ENCODE results near the gene CLPTM1L. TPM values are rescaled to one million over a fixed set of nuclear protein-coding genes. Genes with fewer than 3 reads are reported as not detected.
"Not testable (repeated sequence)": the region's sequence is repeated elsewhere in the genome, so short reads cannot be mapped to it uniquely, and the experiment has no call there.

The CLPTM1L gene
- total and polyA plus RNA-seq, 10 donors = 39.7 to 118 (median 94.9) TPM

DNA sequence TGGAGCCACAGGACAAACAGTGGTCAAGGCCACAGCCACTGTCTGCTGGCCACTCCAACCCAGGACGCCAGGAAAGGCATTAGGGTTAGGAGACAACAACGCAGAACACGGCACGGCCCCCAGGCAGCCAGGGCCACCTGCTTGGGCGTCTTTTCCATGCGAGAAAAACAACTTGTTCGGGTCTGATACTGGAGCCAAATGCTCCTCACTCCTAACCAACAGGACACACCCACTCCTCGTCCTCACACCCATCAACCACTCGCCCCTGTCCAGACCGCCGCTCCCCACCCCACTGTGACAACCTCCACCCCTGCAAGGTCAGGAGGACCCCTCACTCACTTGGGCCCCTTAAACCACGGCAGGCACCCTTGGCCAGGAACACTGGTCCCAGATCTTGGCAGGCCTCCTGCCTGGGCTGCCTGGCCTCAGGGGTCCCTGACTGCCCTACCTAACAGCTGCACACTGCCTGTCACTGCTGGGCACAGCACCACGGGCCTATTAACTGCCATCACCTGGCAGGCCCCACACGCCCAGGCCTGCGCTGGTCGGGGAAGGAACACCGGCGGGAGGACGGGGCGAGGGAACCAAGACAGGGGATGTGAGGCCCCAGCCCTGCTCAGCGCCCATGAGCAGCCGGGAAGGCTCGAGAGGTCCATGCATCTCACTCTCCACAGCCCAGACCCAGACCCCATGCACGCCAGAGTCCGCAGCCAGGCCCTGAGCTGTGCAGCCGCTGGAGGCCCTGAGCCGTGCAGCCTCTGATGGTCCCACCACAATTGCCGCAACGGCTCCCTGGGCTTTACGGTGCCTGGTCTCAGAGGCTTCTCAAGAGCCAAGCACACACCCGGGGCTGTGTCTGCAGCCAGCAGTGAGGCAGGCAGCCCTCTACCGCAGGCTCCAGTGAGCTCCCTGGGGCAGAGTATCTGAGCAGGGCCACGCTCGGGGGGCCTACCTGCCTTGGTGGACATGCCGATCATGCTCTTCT, 13.8 kb downstream of the CLPTM1L start:
- intact Hi-C loops (cut with DNase I; ENCODE audit: low total_unique reads) = no loop called here
- 93 to 97% (median 95%) methylated on average over 27 to 35 of the region's 35 CpGs for WGBS, 5 donors
- H3K27me3 ChIP-seq (replicated peaks in 1 of 7) = no peaks in the 10 kb centered on the region
- H3K36me3 ChIP-seq = peaks cover 3 to 89% (median 61%) of the 10 kb centered on the region in 6 donors
- no peak overlapping the region for H3K4me3 ChIP-seq
- peaks cover 0 to 7% (median 0%) of the 10 kb centered on the region in 6 donors for H3K4me1 ChIP-seq
- DNase-seq = peak; percentile 73
- H3K27ac ChIP-seq = peak overlapping the region in 1 of 8 donors; percentile 24
- H3K9me3 ChIP-seq = no peaks in the 10 kb centered on the region
- TF ChIP-seq POLR2AphosphoS5 (IDR thresholded peaks at IDR 0.05) (peak in 1 of 3 donors; percentile 51), POLR2A (IDR thresholded peaks at IDR 0.05) (no peak)
- TF ChIP-seq, protein P1, sequence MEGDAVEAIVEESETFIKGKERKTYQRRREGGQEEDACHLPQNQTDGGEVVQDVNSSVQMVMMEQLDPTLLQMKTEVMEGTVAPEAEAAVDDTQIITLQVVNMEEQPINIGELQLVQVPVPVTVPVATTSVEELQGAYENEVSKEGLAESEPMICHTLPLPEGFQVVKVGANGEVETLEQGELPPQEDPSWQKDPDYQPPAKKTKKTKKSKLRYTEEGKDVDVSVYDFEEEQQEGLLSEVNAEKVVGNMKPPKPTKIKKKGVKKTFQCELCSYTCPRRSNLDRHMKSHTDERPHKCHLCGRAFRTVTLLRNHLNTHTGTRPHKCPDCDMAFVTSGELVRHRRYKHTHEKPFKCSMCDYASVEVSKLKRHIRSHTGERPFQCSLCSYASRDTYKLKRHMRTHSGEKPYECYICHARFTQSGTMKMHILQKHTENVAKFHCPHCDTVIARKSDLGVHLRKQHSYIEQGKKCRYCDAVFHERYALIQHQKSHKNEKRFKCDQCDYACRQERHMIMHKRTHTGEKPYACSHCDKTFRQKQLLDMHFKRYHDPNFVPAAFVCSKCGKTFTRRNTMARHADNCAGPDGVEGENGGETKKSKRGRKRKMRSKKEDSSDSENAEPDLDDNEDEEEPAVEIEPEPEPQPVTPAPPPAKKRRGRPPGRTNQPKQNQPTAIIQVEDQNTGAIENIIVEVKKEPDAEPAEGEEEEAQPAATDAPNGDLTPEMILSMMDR (IDR thresholded peaks at IDR 0.05 in 8 of 11, conservative IDR thresholded peaks at IDR 0.05 in 3 of 11) = no peak

DNA sequence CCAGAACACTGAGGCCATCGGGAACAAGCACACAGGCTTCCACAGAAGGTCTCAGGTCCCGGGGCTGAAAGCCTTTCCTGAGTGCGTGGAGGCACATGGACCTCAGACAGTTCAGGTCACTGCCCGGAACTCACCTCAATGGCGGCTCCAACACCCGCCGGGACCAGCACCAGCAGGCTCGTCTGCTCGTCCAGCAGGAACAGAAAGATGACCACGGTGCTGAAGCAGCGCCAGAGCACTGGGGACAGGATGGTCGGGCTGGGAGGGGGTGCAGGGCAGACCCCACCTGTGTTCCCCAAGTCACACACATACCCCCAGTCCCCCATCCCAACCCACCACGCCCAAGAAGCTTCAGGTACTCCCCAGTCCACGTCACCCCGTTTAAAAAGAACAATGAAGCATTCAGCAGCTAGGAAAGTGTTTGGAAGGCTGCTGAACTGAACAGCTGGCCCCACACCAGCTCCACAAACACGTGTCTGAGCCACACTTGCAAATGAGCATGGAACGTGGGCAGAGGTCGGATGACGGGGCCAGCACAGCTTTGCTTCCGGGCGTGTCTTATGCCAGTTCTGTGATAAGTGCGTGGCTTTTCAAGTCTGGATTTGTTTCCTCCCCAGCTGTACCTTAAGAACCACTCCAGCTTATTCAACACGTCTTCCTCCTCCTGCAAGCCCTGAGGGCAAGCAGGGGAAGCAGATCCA, 14.6 kb downstream of the CLPTM1L start:
- 85 to 97% (median 93%) methylated on average over 23 of the region's 23 CpGs for WGBS, 5 donors
- Histone ChIP-seq H3K4me3 (no peak overlapping the region), H3K9me3 (no peaks in the 10 kb centered on the region), H3K4me1 (peaks cover 0 to 4% (median 0%) of the 10 kb centered on the region in 6 donors), H3K27me3 (replicated peaks in 1 of 7) (no peaks in the 10 kb centered on the region), H3K36me3 (peaks cover 3 to 89% (median 61%) of the 10 kb centered on the region in 6 donors), H3K27ac (peak overlapping the region in 1 of 8 donors; percentile 24)
- TF ChIP-seq, protein P1 (IDR thresholded peaks at IDR 0.05 in 8 of 11, conservative IDR thresholded peaks at IDR 0.05 in 3 of 11) = no peak
- TF ChIP-seq POLR2AphosphoS5 (IDR thresholded peaks at IDR 0.05) (peak in 1 of 3 donors; percentile 21), POLR2A (IDR thresholded peaks at IDR 0.05) (no peak)
- intact Hi-C loops (cut with DNase I; ENCODE audit: low total_unique reads) = no loop called here
- DNase-seq = peak; percentile 59

DNA sequence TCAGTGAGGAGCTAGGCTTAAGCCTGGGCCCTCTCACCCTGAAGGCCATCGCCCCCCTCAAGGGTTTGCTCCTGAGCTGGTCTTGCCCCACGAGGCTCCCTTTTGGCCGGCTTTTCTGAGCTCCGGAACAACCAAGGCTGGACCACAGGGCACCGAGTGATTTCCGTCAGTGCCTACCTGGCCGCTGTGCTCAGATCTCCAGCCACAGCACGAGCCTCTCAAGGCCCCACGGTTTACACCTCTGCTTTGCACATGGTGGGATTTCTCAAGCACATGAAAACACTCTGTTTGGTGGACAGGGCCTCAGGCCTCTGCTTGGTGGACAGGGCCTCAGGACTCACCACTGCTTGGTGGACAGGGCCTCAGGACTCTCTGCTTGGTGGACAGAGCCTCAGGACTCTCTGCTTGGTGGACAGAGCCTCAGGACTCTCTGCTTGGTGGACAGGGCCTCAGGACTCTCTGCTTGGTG, 15.8 kb downstream of the CLPTM1L start:
- H3K4me3 ChIP-seq = no peak overlapping the region
- peaks cover 3 to 89% (median 61%) of the 10 kb centered on the region in 6 donors for H3K36me3 ChIP-seq
- TF ChIP-seq, protein P1 (IDR thresholded peaks at IDR 0.05 in 8 of 11, conservative IDR thresholded peaks at IDR 0.05 in 3 of 11) = no peak
- peak in 2 of 3 donors; percentile 11 to 42 for TF ChIP-seq POLR2AphosphoS5 (IDR thresholded peaks at IDR 0.05)
- TF ChIP-seq POLR2A (IDR thresholded peaks at IDR 0.05) = no peak
- peaks cover 0 to 4% (median 0%) of the 10 kb centered on the region in 6 donors for H3K4me1 ChIP-seq
- H3K9me3 ChIP-seq = no peaks in the 10 kb centered on the region
- WGBS, 5 donors = 96 to 100% (median 97%) methylated on average over 9 of the region's 9 CpGs
- no peak overlapping the region for H3K27ac ChIP-seq
- no peaks in the 10 kb centered on the region for H3K27me3 ChIP-seq (replicated peaks in 1 of 7)
- DNase-seq = peak; percentile 67
- intact Hi-C loops (cut with DNase I; ENCODE audit: low total_unique reads) = no loop called here

DNA sequence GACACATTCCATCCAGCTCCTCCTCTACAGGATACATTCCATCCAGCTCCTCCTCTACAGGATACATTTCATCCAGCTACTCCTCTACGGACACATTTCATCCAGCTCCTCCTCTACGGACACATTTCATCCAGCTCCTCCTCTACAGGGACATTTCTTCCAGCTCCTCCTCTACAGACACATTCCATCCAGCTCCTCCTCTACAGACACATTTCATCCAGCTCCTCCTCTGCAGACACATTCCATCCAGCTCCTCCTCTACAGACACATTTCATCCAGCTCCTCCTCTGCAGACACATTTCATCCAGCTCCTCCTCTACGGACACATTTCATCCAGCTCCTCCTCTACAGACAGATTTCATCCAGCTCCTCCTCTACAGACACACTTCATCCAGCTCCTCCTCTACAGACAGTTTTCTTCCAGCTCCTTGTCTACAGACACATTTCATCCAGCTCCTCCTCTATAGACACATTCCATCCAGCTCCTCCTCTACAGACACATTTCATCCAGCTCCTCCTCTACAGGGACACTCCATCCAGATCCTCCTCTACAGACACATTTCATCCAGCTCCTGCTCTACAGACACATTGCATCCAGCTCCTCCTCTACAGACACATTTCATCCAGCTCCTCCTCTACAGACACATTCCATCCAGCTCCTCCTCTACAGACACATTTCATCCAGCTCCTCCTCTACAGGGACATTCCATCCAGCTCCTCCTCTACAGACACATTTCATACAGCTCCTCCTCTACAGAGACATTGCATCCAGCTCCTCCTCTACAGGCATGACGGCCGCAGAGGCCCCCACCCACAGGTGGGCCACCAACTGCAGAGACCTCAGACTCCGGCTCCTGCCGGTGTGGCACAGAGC, 16.4 kb downstream of the CLPTM1L start:
- H3K9me3 ChIP-seq; DNase-seq; H3K4me1 ChIP-seq; H3K27me3 ChIP-seq (replicated peaks in 1 of 7); intact Hi-C loops (cut with DNase I; ENCODE audit: low total_unique reads); H3K4me3 ChIP-seq; H3K27ac ChIP-seq: not testable (repeated sequence)
- peaks cover 3 to 89% (median 61%) of the 10 kb centered on the region in 6 donors for H3K36me3 ChIP-seq
- 82 to 90% (median 86%) methylated on average over 7 of the region's 7 CpGs for WGBS, 5 donors

DNA sequence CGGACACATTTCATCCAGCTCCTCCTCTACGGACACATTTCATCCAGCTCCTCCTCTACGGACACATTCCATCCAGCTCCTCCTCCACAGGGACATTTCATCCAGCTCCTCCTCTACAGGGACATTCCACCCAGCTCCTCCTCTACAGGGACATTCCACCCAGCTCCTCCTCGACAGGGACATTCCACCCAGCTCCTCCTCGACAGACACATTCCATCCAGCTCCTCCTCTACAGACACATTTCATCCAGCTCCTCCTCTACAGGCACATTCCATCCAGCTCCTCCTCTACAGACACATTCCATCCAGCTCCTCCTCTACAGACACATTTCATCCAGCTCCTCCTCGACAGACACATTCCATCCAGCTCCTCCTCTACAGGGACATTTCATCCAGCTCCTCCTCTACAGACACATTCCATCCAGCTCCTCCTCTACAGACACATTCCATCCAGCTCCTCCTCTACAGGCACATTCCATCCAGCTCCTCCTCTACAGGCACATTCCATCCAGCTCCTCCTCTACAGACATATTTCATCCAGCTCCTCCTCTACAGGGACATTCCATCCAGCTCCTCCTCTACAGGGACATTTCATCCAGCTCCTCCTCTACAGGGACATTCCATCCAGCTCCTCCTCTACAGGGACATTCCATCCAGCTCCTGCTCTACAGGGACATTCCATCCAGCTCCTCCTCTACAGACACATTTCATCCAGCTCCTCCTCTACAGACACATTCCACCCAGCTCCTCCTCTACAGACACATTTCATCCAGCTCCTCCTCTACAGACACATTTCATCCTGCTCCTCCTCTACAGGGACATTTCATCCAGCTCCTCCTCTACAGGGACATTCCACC, 17.8 kb downstream of the CLPTM1L start:
- H3K4me3 ChIP-seq; H3K4me1 ChIP-seq; intact Hi-C loops (cut with DNase I; ENCODE audit: low total_unique reads); H3K9me3 ChIP-seq; H3K27me3 ChIP-seq (replicated peaks in 1 of 7): not testable (repeated sequence)
- peak; percentile 25 for DNase-seq
- peak overlapping the region in 1 of 8 donors; percentile 21 for H3K27ac ChIP-seq
- 72 to 86% (median 79%) methylated on average over 6 of the region's 6 CpGs for WGBS, 5 donors
- peaks cover 3 to 91% (median 67%) of the 10 kb centered on the region in 6 donors for H3K36me3 ChIP-seq

DNA sequence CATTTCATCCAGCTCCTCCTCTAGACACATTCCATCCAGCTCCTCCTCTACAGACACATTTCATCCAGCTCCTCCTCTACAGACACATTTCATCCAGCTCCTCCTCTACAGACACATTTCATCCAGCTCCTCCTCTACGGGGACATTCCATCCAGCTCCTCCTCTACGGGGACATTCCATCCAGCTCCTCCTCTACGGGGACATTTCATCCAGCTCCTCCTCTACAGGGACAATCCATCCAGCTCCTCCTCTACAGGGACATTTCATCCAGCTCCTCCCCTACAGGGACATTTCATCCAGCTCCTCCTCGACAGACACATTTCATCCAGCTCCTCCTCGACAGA, 18.4 kb downstream of the CLPTM1L start:
- 66 to 81% (median 79%) methylated on average over 5 of the region's 5 CpGs for WGBS, 5 donors
- H3K4me3 ChIP-seq; H3K9me3 ChIP-seq; intact Hi-C loops (cut with DNase I; ENCODE audit: low total_unique reads); H3K4me1 ChIP-seq; H3K27me3 ChIP-seq (replicated peaks in 1 of 7): not testable (repeated sequence)
- H3K36me3 ChIP-seq = peaks cover 3 to 91% (median 67%) of the 10 kb centered on the region in 6 donors
- DNase-seq = peak; percentile 21
- H3K27ac ChIP-seq = peak overlapping the region in 1 of 8 donors; percentile 21
